ENCODE measurements around the gene THSD7A.

THSD7A gene

GRCh38 chr7:11749629-11750028 lies 82.4 kb downstream of the THSD7A start:
- DNase-seq = no peak

- DNase-seq = no peak
Observed at GRCh38 chr7:11748884-11749283, 83.1 kb downstream of the THSD7A start.

- DNase-seq = no peak
Observed at GRCh38 chr7:11747715-11748485, 84.1 kb downstream of the THSD7A start.

GRCh38 chr7:11746591-11746990 lies 85.4 kb downstream of the THSD7A start:
- no peak for DNase-seq

GRCh38 chr7:11743548-11743947 lies 88.5 kb downstream of the THSD7A start:
- no peak for DNase-seq

GRCh38 chr7:11743016-11743415 lies 89.0 kb downstream of the THSD7A start:
- no peak for DNase-seq

- DNase-seq = no peak
Observed at GRCh38 chr7:11742496-11742895, 89.5 kb downstream of the THSD7A start.

- DNase-seq = no peak
Observed at GRCh38 chr7:11737723-11738122, 94.3 kb downstream of the THSD7A start.

GRCh38 chr7:11732207-11732606 lies 99.8 kb downstream of the THSD7A start:
- DNase-seq = no peak

- DNase-seq = no peak
Observed at GRCh38 chr7:11730725-11731124, 101.3 kb downstream of the THSD7A start.

GRCh38 chr7:11727864-11728263 lies 104.1 kb downstream of the THSD7A start:
- DNase-seq = no peak

- DNase-seq = no peak
Observed at GRCh38 chr7:11726794-11727155, 105.2 kb downstream of the THSD7A start.

GRCh38 chr7:11726001-11726793 lies 105.8 kb downstream of the THSD7A start:
- DNase-seq = no peak

- no peak for DNase-seq
Observed at GRCh38 chr7:11716185-11716584, 115.8 kb downstream of the THSD7A start.

- no peak for DNase-seq
Observed at GRCh38 chr7:11714676-11715075, 117.3 kb downstream of the THSD7A start.

- DNase-seq = no peak
Observed at GRCh38 chr7:11714205-11714604, 117.8 kb downstream of the THSD7A start.

- no peak for DNase-seq
Observed at GRCh38 chr7:11713352-11713751, 118.6 kb downstream of the THSD7A start.

GRCh38 chr7:11710377-11710776 lies 121.6 kb downstream of the THSD7A start:
- DNase-seq = no peak

- DNase-seq = no peak
Observed at GRCh38 chr7:11709196-11709595, 122.8 kb downstream of the THSD7A start.

GRCh38 chr7:11707606-11708193 lies 124.3 kb downstream of the THSD7A start:
- DNase-seq = no peak

- DNase-seq = no peak
Observed at GRCh38 chr7:11706666-11707605, 125.1 kb downstream of the THSD7A start.

- no peak for DNase-seq
Observed at GRCh38 chr7:11703829-11704228, 128.2 kb downstream of the THSD7A start.

- DNase-seq = no peak
Observed at GRCh38 chr7:11702938-11703337, 129.1 kb downstream of the THSD7A start.
